AG10803 (cell line): ENCODE measurements around the gene ABCA7.
A peak's percentile ranks its signal among the peaks of the same experiment; 100 is the strongest.

Experiments used
- DNase-seq: peaks from one replicate; pipeline ENCODE4 v3.0.0; 2010; ENCODE audit warnings: low read depth
- H3K4me3 ChIP-seq: 2 replicates; pipeline ENCODE4 v1.5.1; 2011; ENCODE audit warnings: mild to moderate bottlenecking, low read length, control low read depth
- CTCF ChIP-seq: conservative IDR thresholded peaks from 2 replicates; pipeline ENCODE4 v1.5.1; 2011; ENCODE audit warnings: mild to moderate bottlenecking, low read length, control low read depth, inconsistent platforms

The ABCA7 gene

GRCh38 chr19:1089891-1090290 lies 50.0 kb downstream of the ABCA7 start:
- no peak overlapping the region for H3K4me3 ChIP-seq
- no peak for DNase-seq
- TF ChIP-seq CTCF, result no peak

GRCh38 chr19:1090731-1091543 lies 51.0 kb downstream of the ABCA7 start:
- TF ChIP-seq CTCF, result no peak
- no peak for DNase-seq
- no peak overlapping the region for H3K4me3 ChIP-seq

GRCh38 chr19:1091544-1092175 lies 51.8 kb downstream of the ABCA7 start:
- TF ChIP-seq CTCF, result no peak
- no peak for DNase-seq
- no peak overlapping the region for H3K4me3 ChIP-seq

GRCh38 chr19:1093330-1093729 lies 53.4 kb downstream of the ABCA7 start:
- no peak for DNase-seq
- no peak for TF ChIP-seq CTCF
- H3K4me3 ChIP-seq, result peak overlapping the region; percentile 94

- no peak for TF ChIP-seq CTCF
- peak overlapping the region; percentile 94 for H3K4me3 ChIP-seq
- DNase-seq, result no peak
Measured at GRCh38 chr19:1093811-1094553, 54.1 kb downstream of the ABCA7 start.

- no peak for DNase-seq
- TF ChIP-seq CTCF, result no peak
- peak overlapping the region; percentile 94 for H3K4me3 ChIP-seq
Measured at GRCh38 chr19:1094655-1094977, 54.7 kb downstream of the ABCA7 start.
